HEK293T (cell line): Measurements from ENCODE around the gene CAMKV.
"Not testable (repeated sequence)": the region's sequence is repeated elsewhere in the genome, so short reads cannot be mapped to it uniquely, and the experiment has no call there.

Experiments
- CTCF ChIA-PET: fragments of 350-600 bp; formaldehyde crosslinking; extraction: SDS; loops from one replicate; lab custom pipeline; 2021; ENCODE audit warnings: antibody characterized with exemption, inconsistent platforms; lab: Yijun Ruan, JAX
- POLR2A ChIA-PET: fragments of 350-600 bp; formaldehyde crosslinking; extraction: SDS; loops from one replicate; lab custom pipeline; 2020; ENCODE audit warnings: antibody characterized with exemption, inconsistent platforms; lab: Yijun Ruan, JAX
- DNase-seq: peaks from one replicate; pipeline ENCODE4 v3.0.0; 2012; ENCODE audit warnings: mixed read lengths; ENCODE audit errors: extremely low spot score
- ARNT ChIP-seq: fragments of 450-650 bp; IDR thresholded peaks from 2 replicates; pipeline ENCODE4 v1.6.1; 2017; ENCODE audit warnings: mild to moderate bottlenecking
- BHLHE40 ChIP-seq: fragments of 450-650 bp; IDR thresholded peaks from 2 replicates; pipeline ENCODE4 v1.6.1; 2016; ENCODE audit warnings: mild to moderate bottlenecking, moderate library complexity, borderline replicate concordance
- CTBP1 ChIP-seq: fragments of 450-650 bp; IDR thresholded peaks from 2 replicates; pipeline ENCODE4 v1.6.1; 2016; ENCODE audit warnings: borderline replicate concordance
- ELF4 ChIP-seq: fragments of 450-650 bp; IDR thresholded peaks from 2 replicates; pipeline ENCODE4 v1.6.1; 2017; ENCODE audit warnings: antibody characterized with exemption
- FOXA1 ChIP-seq: fragments of 450-650 bp; IDR thresholded peaks from 2 replicates; pipeline ENCODE4 v1.6.1; 2016; ENCODE audit warnings: mild to moderate bottlenecking
- FOXK2 ChIP-seq: fragments of 450-650 bp; IDR thresholded peaks from 2 replicates; pipeline ENCODE4 v1.6.1; 2016; ENCODE audit warnings: mild to moderate bottlenecking
- FOXM1 ChIP-seq: fragments of 450-650 bp; IDR thresholded peaks from 2 replicates; pipeline ENCODE4 v1.6.1; 2017; ENCODE audit warnings: mild to moderate bottlenecking, borderline replicate concordance
- HDGF ChIP-seq: fragments of 450-650 bp; IDR thresholded peaks from 2 replicates; pipeline ENCODE4 v1.6.1; 2017; ENCODE audit warnings: antibody characterized with exemption, borderline replicate concordance
- L3MBTL2 ChIP-seq: fragments of 450-650 bp; conservative IDR thresholded peaks from 2 replicates; pipeline ENCODE4 v1.6.1; 2016; ENCODE audit warnings: mild to moderate bottlenecking
- LEF1 ChIP-seq: fragments of 450-650 bp; IDR thresholded peaks from 2 replicates; pipeline ENCODE4 v1.6.1; 2017; ENCODE audit warnings: mild to moderate bottlenecking, borderline replicate concordance
- NFRKB ChIP-seq: fragments of 450-650 bp; IDR thresholded peaks from 2 replicates; pipeline ENCODE4 v1.6.1; 2016; ENCODE audit warnings: mild to moderate bottlenecking, moderate library complexity
- SP1 ChIP-seq: fragments of 450-650 bp; IDR thresholded peaks from 2 replicates; pipeline ENCODE4 v1.6.1; 2017
- SUZ12 ChIP-seq: fragments of 450-650 bp; IDR thresholded peaks from 2 replicates; pipeline ENCODE4 v1.6.1; 2016; ENCODE audit warnings: mild to moderate bottlenecking
- TARDBP ChIP-seq: fragments of 450-650 bp; IDR thresholded peaks from 2 replicates; pipeline ENCODE4 v1.6.1; 2016
- ZNF384 ChIP-seq: fragments of 450-650 bp; IDR thresholded peaks from 2 replicates; pipeline ENCODE4 v1.6.1; 2016
- TF ChIP-seq, protein P1 (sequence below): fragments of 450-650 bp; IDR thresholded peaks from 2 replicates; pipeline ENCODE4 v1.6.1; 2016

The CAMKV gene, protein sequence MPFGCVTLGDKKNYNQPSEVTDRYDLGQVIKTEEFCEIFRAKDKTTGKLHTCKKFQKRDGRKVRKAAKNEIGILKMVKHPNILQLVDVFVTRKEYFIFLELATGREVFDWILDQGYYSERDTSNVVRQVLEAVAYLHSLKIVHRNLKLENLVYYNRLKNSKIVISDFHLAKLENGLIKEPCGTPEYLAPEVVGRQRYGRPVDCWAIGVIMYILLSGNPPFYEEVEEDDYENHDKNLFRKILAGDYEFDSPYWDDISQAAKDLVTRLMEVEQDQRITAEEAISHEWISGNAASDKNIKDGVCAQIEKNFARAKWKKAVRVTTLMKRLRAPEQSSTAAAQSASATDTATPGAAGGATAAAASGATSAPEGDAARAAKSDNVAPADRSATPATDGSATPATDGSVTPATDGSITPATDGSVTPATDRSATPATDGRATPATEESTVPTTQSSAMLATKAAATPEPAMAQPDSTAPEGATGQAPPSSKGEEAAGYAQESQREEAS

DNA sequence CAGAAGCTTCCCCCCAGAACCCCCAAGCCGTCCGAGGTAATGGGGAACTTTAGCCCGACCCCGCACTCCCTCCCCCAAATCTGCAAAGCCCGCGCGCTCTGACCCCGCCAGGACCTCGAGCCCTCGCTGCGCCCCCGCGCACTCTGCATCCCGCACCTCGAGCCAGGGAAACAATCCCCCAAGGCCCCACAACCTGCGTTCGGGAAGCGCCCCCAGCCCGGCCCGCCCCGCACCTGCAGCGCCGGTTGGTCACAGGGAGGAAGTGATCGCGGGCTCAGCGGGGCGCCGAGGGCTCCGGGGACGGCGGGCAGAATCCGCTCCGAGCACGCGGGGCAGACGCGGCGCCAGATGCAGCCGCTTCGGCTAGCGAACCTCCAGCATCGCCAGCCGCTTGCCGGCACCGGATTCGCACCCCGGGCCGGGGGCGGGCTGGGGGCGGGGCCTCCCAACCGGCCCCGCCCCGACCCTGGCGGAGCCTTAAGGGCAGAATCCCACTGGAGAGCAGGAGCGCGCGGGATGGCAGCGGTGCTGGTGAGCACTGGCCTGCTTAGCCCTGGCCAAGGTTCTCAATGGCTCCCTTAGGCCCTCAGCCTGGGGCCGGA lies at the start of gene CAMKV:
Gene CAMKV (minus strand): TSS at position 382 of the 602 bp plus-strand sequence. CDS start 7,518 bp downstream, outside the sequence.
- no peak for TF ChIP-seq ARNT
- peak; percentile 93 for TF ChIP-seq L3MBTL2
- ChIA-PET CTCF (interaction anchor here (1.0 kb wide), 1 partner anchor 28 kb away, joined by 3 read pairs; no protein-coding TSS in a partner anchor), POLR2A (interaction anchor here (1.1 to 7.3 kb wide), 4 partner anchors 12 to 60 kb away, joined by 3 to 41 read pairs (median 5); partner anchors contain the start of genes MON1A and TRAIP)
- DNase-seq: peak; percentile 86

DNA sequence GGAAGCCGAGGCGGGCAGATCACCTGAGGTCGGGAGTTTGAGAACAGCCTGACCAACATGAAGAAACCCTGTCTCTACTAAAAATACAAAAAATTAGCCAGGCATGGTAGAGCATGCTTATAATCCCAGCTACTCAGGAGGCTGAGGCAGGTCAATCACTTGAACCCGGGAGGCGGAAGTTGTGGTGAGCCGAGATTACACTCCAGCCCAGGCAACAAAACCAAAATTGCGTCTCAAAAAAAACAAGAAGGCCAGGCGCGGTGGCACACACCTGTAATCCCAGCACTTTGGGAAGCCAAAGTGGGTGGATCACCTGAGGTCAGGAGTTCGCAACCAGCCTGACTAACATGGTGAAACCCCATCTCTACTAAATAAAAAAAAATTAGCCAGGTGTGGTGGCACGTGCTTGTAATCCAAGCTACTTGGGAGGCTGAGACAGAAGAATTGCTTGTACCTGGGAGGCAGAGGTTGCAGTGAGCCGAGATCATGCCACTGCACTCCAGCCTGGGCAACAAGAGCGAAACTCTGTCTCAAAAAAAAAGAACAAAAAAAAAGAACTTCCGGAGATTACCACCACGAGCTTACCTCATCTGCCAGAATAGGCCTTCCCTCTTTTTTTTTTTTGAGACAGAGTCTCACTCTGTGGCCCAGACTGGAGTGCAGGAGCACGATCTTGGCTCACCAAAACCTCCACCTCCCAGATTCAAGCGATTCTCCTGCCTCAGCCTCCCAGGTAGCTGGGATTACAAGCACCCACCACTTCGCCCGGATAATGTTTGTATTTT lies 48.3 kb upstream of the CAMKV start:
- CTCF ChIA-PET, DNase-seq: not testable (repeated sequence)
- POLR2A ChIA-PET: interaction anchor here (1.0 kb wide), 1 partner anchor 12 kb away, joined by 4 read pairs; the partner anchor contains the start of gene MON1A

DNA sequence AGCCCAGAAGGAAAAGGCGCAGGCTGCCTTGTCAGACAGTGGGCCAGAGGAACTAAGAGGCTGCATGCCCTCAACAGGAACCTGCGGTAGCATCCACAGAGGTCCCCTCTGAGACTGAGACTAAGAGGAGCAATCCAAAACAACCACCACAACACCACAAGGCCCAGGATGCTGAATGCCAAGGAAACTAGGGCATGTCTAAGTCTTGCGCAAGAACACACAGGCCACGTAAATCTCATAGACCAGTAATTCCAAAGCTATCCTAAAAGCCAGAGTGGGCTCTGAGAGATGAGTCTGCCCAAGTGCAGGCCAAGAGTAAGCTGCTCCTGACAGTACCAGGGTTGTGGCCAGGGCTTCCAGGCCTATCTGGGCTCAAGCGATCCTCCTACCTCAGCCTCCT lies 47.0 kb upstream of the CAMKV start:
- ChIA-PET CTCF (no interaction called here), POLR2A (interaction anchor here (1.2 to 3.0 kb wide), 2 partner anchors 13 to 48 kb away, joined by 3 to 21 read pairs; partner anchors contain the start of gene MON1A)
- no peak for DNase-seq
- no peak for TF ChIP-seq ZNF384
- no peak for TF ChIP-seq FOXA1
- no peak for TF ChIP-seq LEF1
- TF ChIP-seq NFRKB: no peak
- no peak for TF ChIP-seq ELF4
- TF ChIP-seq TARDBP: no peak
- no peak for TF ChIP-seq ARNT
- TF ChIP-seq CTBP1: no peak
- TF ChIP-seq, protein P1, sequence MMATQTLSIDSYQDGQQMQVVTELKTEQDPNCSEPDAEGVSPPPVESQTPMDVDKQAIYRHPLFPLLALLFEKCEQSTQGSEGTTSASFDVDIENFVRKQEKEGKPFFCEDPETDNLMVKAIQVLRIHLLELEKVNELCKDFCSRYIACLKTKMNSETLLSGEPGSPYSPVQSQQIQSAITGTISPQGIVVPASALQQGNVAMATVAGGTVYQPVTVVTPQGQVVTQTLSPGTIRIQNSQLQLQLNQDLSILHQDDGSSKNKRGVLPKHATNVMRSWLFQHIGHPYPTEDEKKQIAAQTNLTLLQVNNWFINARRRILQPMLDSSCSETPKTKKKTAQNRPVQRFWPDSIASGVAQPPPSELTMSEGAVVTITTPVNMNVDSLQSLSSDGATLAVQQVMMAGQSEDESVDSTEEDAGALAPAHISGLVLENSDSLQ: no peak
- no peak for TF ChIP-seq BHLHE40
- no peak for TF ChIP-seq FOXM1
- no peak for TF ChIP-seq SUZ12
- no peak for TF ChIP-seq HDGF
- TF ChIP-seq FOXK2: no peak
- no peak for TF ChIP-seq SP1
- TF ChIP-seq L3MBTL2: no peak

DNA sequence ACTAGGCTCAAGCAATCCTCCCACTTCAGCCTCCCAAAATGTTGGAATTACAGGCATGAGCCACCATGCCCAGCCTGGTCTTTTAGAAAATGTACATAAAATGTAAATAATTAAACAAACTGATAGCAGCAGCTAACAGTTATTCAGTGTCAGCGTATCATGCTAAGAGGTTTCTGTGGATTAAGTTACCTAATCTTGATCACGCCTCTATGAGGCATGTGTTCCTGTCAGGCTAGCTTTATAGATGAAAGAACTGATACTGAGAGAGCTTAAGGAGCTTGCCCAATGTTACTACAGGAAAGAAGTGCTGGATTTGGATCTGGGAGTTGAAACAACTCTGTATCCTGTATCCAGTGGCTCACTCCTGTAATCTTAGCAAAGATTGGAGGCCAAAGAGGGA lies 45.2 kb upstream of the CAMKV start:
- POLR2A ChIA-PET: interaction anchor here (0.9 to 3.0 kb wide), 3 partner anchors 10 to 15 kb away, joined by 3 to 21 read pairs (median 4); partner anchors contain the start of gene MON1A
- DNase-seq: no peak
- TF ChIP-seq FOXM1: no peak
- TF ChIP-seq ELF4: no peak
- no peak for TF ChIP-seq ZNF384
- TF ChIP-seq NFRKB: no peak
- CTCF ChIA-PET: no interaction called here

DNA sequence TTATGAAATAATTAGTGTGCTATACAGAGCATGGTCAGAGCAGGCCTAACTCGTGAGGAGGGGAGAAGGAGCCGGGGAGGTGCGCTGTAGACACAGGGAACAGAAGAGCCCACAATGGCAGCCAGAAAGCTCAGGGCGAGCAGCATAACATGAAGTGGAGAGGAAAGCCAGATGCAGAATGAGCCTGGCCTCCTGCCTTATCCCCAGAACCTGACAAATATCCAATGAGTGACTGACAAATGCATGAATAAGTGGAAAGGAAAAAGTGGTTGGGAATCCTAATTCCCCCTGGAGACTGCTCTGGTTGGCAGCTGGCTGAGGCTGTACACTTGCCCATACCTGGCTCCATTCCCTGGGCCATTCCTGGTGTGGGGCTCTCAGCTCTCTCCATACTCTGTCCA lies 43.2 kb upstream of the CAMKV start:
- TF ChIP-seq FOXM1 (no peak), ARNT (no peak), SUZ12 (no peak), NFRKB (no peak), ZNF384 (no peak)
- no peak for DNase-seq
- ChIA-PET POLR2A (interaction anchor here (2.2 kb wide), 1 partner anchor 12 kb away, joined by 7 read pairs; no protein-coding TSS in a partner anchor), CTCF (no interaction called here)

DNA sequence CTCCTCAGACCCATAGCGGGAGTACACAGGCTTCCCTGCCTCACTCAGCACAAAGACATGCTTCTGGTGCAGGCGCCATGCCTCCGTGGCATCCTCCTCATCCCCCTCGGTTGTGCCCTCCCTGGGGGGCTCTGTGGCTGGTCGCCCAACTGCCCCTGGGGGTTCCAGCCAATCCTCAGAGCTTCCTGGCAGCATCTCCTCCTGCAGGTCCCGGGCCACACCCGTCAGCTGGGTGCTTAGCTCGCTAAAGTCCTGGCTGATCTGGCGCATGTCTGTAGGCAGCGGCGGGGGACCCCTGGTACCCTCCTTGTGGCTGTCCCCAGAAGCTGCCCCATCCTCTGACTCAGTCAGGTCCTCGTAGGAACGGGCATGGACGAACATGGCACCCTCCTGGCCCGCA lies 41.9 kb upstream of the CAMKV start:
- no peak for TF ChIP-seq FOXK2
- no peak for TF ChIP-seq ELF4
- TF ChIP-seq L3MBTL2: no peak
- no peak for TF ChIP-seq FOXA1
- no peak for TF ChIP-seq ZNF384
- TF ChIP-seq SUZ12: no peak
- no peak for TF ChIP-seq HDGF
- TF ChIP-seq, protein P1: no peak
- TF ChIP-seq BHLHE40: no peak
- no peak for TF ChIP-seq FOXM1
- TF ChIP-seq CTBP1: no peak
- TF ChIP-seq SP1: no peak
- no peak for TF ChIP-seq LEF1
- no peak for TF ChIP-seq NFRKB
- no peak for TF ChIP-seq TARDBP
- TF ChIP-seq ARNT: no peak
- DNase-seq: no peak
- ChIA-PET POLR2A (interaction anchor here (1.4 to 2.2 kb wide), 2 partner anchors 13 to 18 kb away, joined by 6 to 7 read pairs; partner anchors contain the start of gene MON1A), CTCF (no interaction called here)
